ENCODE measurements around the gene LRMDA.

Gene LRMDA

DNA sequence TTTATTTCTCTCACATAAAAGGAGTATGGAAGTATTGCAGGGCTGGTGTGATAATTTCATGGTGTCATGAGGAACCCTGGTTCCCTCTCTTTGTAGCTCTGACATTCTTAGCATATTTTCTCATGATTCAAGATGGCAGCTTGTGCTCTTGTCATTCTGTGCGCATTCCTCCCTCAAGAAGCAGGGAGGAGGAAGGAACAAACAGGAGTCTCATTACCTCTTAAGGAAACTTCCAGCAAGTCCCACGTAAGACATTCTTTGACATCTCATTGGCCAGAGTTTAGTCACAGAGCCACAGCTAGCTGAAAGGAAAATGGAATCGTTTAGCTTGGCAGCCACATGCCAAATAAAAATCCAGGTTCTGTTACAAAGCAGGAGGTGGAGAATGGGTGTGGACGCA, 546.8 kb downstream of the LRMDA start:
- no peaks in the 10 kb centered on the region for H3F3A ChIP-seq (ENCODE audit: low read depth)
- no peaks in the 10 kb centered on the region for H3K36me3 ChIP-seq (ENCODE audit: insufficient read depth, low read length)
- H3K9me3 ChIP-seq (ENCODE audit: insufficient read depth, low read depth, low read length), result no peaks in the 10 kb centered on the region
- H3K4me1 ChIP-seq (ENCODE audit: insufficient read depth, low read length, poor library complexity, severe bottlenecking), result no peaks in the 10 kb centered on the region
- no peaks in the 10 kb centered on the region for H3K27me3 ChIP-seq (ENCODE audit: insufficient read depth, low read length, poor library complexity, severe bottlenecking)
- H4K20me1 ChIP-seq (ENCODE audit: insufficient read depth, low read length, poor library complexity, severe bottlenecking), result no peaks in the 10 kb centered on the region
- no peak overlapping the region for H3K4me3 ChIP-seq (ENCODE audit: low read length, poor library complexity, severe bottlenecking)
- H3K79me2 ChIP-seq (ENCODE audit: insufficient read depth, low read length), result no peaks in the 10 kb centered on the region
- no peak overlapping the region for H3K4me2 ChIP-seq (ENCODE audit: low read depth, low read length, poor library complexity, severe bottlenecking)
- no peak overlapping the region for H3K9ac ChIP-seq (ENCODE audit: low read depth, low read length, poor library complexity, severe bottlenecking)
- no peaks in the 10 kb centered on the region for H3K9me2 ChIP-seq (replicated peaks; ENCODE audit: low read depth, low read length)
- H2AFZ ChIP-seq (ENCODE audit: low read length), result no peak overlapping the region
- TF ChIP-seq, protein P1, sequence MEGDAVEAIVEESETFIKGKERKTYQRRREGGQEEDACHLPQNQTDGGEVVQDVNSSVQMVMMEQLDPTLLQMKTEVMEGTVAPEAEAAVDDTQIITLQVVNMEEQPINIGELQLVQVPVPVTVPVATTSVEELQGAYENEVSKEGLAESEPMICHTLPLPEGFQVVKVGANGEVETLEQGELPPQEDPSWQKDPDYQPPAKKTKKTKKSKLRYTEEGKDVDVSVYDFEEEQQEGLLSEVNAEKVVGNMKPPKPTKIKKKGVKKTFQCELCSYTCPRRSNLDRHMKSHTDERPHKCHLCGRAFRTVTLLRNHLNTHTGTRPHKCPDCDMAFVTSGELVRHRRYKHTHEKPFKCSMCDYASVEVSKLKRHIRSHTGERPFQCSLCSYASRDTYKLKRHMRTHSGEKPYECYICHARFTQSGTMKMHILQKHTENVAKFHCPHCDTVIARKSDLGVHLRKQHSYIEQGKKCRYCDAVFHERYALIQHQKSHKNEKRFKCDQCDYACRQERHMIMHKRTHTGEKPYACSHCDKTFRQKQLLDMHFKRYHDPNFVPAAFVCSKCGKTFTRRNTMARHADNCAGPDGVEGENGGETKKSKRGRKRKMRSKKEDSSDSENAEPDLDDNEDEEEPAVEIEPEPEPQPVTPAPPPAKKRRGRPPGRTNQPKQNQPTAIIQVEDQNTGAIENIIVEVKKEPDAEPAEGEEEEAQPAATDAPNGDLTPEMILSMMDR (conservative IDR thresholded peaks at IDR 0.05; ENCODE audit: low read length), result no peak
- no peak for TF ChIP-seq EZH2phosphoT487 (IDR thresholded peaks at IDR 0.05; ENCODE audit: borderline replicate concordance)

DNA sequence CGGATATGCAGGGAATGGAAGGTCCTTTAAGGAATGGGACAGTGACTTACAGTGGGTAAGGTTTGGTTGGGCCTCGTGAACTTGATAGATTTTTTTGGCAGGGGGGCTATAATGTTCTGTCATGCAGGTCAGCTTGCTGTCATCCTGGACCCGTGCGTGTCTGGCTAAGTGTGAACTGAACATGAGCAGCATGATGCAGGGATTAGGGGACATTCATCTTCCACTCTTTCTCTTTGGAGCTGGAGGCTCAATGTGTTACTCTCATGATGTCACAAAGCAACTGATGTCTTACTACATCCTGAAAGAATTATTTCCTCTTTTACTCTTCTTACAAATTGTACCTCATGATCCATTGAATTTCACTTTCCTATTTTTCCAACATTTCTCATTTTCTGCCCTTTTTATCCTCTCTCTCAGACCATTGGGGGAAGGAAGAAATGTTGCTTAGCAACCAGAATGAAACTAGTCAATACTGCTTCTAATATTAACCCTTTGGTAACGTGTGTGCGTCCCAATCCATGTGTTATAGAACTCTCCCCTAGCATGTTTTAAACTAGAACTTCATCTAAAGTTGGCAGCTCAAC, 549.1 kb downstream of the LRMDA start:
- no peaks in the 10 kb centered on the region for H3K9me3 ChIP-seq (ENCODE audit: insufficient read depth, low read depth, low read length)
- no peak overlapping the region for H3K9ac ChIP-seq (ENCODE audit: low read depth, low read length, poor library complexity, severe bottlenecking)
- H2AFZ ChIP-seq (ENCODE audit: low read length), result no peak overlapping the region
- H3K4me1 ChIP-seq (ENCODE audit: insufficient read depth, low read length, poor library complexity, severe bottlenecking), result no peaks in the 10 kb centered on the region
- no peak for TF ChIP-seq EZH2phosphoT487 (IDR thresholded peaks at IDR 0.05; ENCODE audit: borderline replicate concordance)
- TF ChIP-seq, protein P1 (conservative IDR thresholded peaks at IDR 0.05; ENCODE audit: low read length), result no peak
- H3K79me2 ChIP-seq (ENCODE audit: insufficient read depth, low read length), result no peaks in the 10 kb centered on the region
- no peak overlapping the region for H3K4me3 ChIP-seq (ENCODE audit: low read length, poor library complexity, severe bottlenecking)
- no peaks in the 10 kb centered on the region for H4K20me1 ChIP-seq (ENCODE audit: insufficient read depth, low read length, poor library complexity, severe bottlenecking)
- H3K36me3 ChIP-seq (ENCODE audit: insufficient read depth, low read length), result no peaks in the 10 kb centered on the region
- no peaks in the 10 kb centered on the region for H3F3A ChIP-seq (ENCODE audit: low read depth)
- no peaks in the 10 kb centered on the region for H3K27me3 ChIP-seq (ENCODE audit: insufficient read depth, low read length, poor library complexity, severe bottlenecking)
- no peaks in the 10 kb centered on the region for H3K9me2 ChIP-seq (replicated peaks; ENCODE audit: low read depth, low read length)
- H3K4me2 ChIP-seq (ENCODE audit: low read depth, low read length, poor library complexity, severe bottlenecking), result no peak overlapping the region

DNA sequence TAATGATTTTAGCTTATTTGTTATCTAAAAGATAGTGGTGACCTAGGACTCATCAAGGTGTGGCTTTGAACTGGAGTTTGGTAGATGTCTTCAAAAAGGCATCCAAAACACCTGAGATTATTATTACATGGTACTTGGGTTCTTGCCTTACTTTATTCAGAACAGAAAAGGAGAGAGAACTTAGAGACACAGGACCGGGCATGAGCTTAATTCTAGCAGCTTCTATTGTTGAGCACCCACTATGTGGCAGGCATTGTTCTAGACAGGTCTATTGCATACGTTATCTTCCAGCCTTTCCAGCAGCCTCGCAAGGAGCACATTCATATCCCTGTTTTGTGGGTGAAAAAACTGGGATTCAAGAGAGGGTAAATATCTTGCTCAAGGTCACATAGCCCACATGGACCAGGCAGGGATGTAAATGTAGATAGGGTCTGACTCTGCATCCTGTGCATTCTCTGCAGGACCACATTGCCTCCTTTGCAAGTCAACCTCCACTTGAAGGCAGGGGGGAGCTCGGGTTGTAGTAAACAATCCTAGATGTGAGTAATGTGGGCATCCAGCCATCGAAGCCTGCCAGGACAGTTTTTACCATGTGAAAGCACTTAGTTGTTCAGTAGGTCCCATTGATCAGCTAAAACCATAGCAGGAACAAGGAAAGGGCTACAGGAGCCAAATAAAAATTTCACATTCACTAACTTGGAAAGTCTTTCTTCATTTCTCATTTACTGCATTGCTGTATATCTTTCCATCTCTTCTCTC, 551.4 kb downstream of the LRMDA start:
- TF ChIP-seq EZH2phosphoT487 (IDR thresholded peaks at IDR 0.05; ENCODE audit: borderline replicate concordance), result no peak
- TF ChIP-seq, protein P1 (conservative IDR thresholded peaks at IDR 0.05; ENCODE audit: low read length), result no peak
- H3K9me3 ChIP-seq (ENCODE audit: insufficient read depth, low read depth, low read length), result no peaks in the 10 kb centered on the region
- H3K9me2 ChIP-seq (replicated peaks; ENCODE audit: low read depth, low read length), result no peaks in the 10 kb centered on the region

More for the DNA sequence above, 551.4 kb downstream of the LRMDA start:
- no peak overlapping the region for H3K4me3 ChIP-seq (ENCODE audit: low read length, poor library complexity, severe bottlenecking)
- no peaks in the 10 kb centered on the region for H3K79me2 ChIP-seq (ENCODE audit: insufficient read depth, low read length)
- H3F3A ChIP-seq (ENCODE audit: low read depth), result no peaks in the 10 kb centered on the region
- no peaks in the 10 kb centered on the region for H3K27me3 ChIP-seq (ENCODE audit: insufficient read depth, low read length, poor library complexity, severe bottlenecking)
- H3K36me3 ChIP-seq (ENCODE audit: insufficient read depth, low read length), result no peaks in the 10 kb centered on the region
- no peak overlapping the region for H2AFZ ChIP-seq (ENCODE audit: low read length)
- no peaks in the 10 kb centered on the region for H4K20me1 ChIP-seq (ENCODE audit: insufficient read depth, low read length, poor library complexity, severe bottlenecking)
- H3K4me1 ChIP-seq (ENCODE audit: insufficient read depth, low read length, poor library complexity, severe bottlenecking), result peaks cover 7% of the 10 kb centered on the region
- no peak overlapping the region for H3K4me2 ChIP-seq (ENCODE audit: low read depth, low read length, poor library complexity, severe bottlenecking)
- H3K9ac ChIP-seq (ENCODE audit: low read depth, low read length, poor library complexity, severe bottlenecking), result no peak overlapping the region

Data from Loucy (cell line).